Osteoblast (primary cell): ENCODE results near the gene FBXL4. TPM values are rescaled to one million over a fixed set of nuclear protein-coding genes. Genes with fewer than 3 reads are reported as not detected.
A peak's percentile ranks its signal among the peaks of the same experiment; 100 is the strongest.

ENCODE experiments used
- DNase-seq: peaks from one replicate; pipeline ENCODE4 v3.0.0; 2011; ENCODE audit warnings: low spot score, mixed read lengths; ENCODE audit not compliant: insufficient read length; ENCODE audit errors: missing footprints
- H2AFZ ChIP-seq: 2 replicates; pipeline ENCODE4 v1.6.0; 2011; ENCODE audit warnings: mild to moderate bottlenecking, low read length
- H3K27ac ChIP-seq: 2 replicates; pipeline ENCODE4 v1.5.1; 2011; ENCODE audit warnings: mild to moderate bottlenecking, low read depth, low read length, moderate library complexity
- H3K27me3 ChIP-seq: 2 replicates; pipeline ENCODE4 v1.6.0; 2012; ENCODE audit warnings: mild to moderate bottlenecking, control low read depth, inconsistent platforms, low read length, moderate library complexity; ENCODE audit not compliant: insufficient read depth
- H3K36me3 ChIP-seq: 2 replicates; pipeline ENCODE4 v1.5.1; 2011; ENCODE audit warnings: mild to moderate bottlenecking, low read length, control low read depth, moderate library complexity; ENCODE audit not compliant: insufficient read depth
- H3K4me1 ChIP-seq: 2 replicates; pipeline ENCODE4 v1.5.1; 2011; ENCODE audit warnings: mild to moderate bottlenecking, low read length, control low read depth, moderate library complexity; ENCODE audit not compliant: insufficient read depth
- H3K4me2 ChIP-seq: 2 replicates; pipeline ENCODE4 v1.6.0; 2011; ENCODE audit warnings: mild to moderate bottlenecking, low read length; ENCODE audit not compliant: insufficient read depth
- H3K4me3 ChIP-seq: fragments of 200-600 bp; sonication (generic); 3 replicates; pipeline ENCODE4 v1.5.1; 2012; ENCODE audit warnings: mild to moderate bottlenecking, low read length, inconsistent platforms; ENCODE audit not compliant: insufficient read depth
- H3K79me2 ChIP-seq: 2 replicates; pipeline ENCODE4 v1.6.0; 2012; ENCODE audit warnings: mild to moderate bottlenecking, low read length, control low read depth, inconsistent platforms; ENCODE audit not compliant: insufficient read depth
- H3K9me3 ChIP-seq: 2 replicates; pipeline ENCODE4 v1.5.1; 2011; ENCODE audit warnings: low read depth, low read length, control low read depth
- H4K20me1 ChIP-seq: 2 replicates; pipeline ENCODE4 v1.6.0; 2012; ENCODE audit warnings: mild to moderate bottlenecking, low read length, control low read depth; ENCODE audit not compliant: insufficient read depth
- total RNA-seq: library from RNA; depleted of rRNA; stranded (reverse); fragments of >200 nt; gene quantifications from 2 replicates; pipeline ENCODE4 v1.2.3, GENCODE V29; 2012
- TF ChIP-seq, protein P1 (sequence below): IDR thresholded peaks from 2 replicates; pipeline ENCODE4 v1.5.1; 2011; ENCODE audit warnings: mild to moderate bottlenecking, low read depth, low read length, moderate library complexity; ENCODE audit errors: extremely low read depth

The FBXL4 gene
- total RNA-seq, 1 donor = 18.8 TPM

GRCh38 chr6:98946879-98947410 lies 801 bp downstream of the FBXL4 start:
- H3K27me3 ChIP-seq = no peaks in the 10 kb centered on the region
- H3K4me1 ChIP-seq = peaks cover 16% of the 10 kb centered on the region
- H3K27ac ChIP-seq = peak overlapping the region; percentile 84
- H3K4me2 ChIP-seq = peak overlapping the region; percentile 99
- peak overlapping the region; percentile 88 for H3K4me3 ChIP-seq
- H4K20me1 ChIP-seq = peaks cover 9% of the 10 kb centered on the region
- H2AFZ ChIP-seq = peak overlapping the region; percentile 95
- no peaks in the 10 kb centered on the region for H3K36me3 ChIP-seq
- no peaks in the 10 kb centered on the region for H3K9me3 ChIP-seq
- DNase-seq = peak; percentile 48
- TF ChIP-seq, protein P1, sequence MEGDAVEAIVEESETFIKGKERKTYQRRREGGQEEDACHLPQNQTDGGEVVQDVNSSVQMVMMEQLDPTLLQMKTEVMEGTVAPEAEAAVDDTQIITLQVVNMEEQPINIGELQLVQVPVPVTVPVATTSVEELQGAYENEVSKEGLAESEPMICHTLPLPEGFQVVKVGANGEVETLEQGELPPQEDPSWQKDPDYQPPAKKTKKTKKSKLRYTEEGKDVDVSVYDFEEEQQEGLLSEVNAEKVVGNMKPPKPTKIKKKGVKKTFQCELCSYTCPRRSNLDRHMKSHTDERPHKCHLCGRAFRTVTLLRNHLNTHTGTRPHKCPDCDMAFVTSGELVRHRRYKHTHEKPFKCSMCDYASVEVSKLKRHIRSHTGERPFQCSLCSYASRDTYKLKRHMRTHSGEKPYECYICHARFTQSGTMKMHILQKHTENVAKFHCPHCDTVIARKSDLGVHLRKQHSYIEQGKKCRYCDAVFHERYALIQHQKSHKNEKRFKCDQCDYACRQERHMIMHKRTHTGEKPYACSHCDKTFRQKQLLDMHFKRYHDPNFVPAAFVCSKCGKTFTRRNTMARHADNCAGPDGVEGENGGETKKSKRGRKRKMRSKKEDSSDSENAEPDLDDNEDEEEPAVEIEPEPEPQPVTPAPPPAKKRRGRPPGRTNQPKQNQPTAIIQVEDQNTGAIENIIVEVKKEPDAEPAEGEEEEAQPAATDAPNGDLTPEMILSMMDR = no peak
- H3K79me2 ChIP-seq = peaks cover 51% of the 10 kb centered on the region

GRCh38 chr6:98946266-98946878 lies 1.4 kb downstream of the FBXL4 start:
- DNase-seq = no peak
- Histone ChIP-seq H2AFZ (peak overlapping the region; percentile 95), H3K9me3 (no peaks in the 10 kb centered on the region), H3K27me3 (no peaks in the 10 kb centered on the region), H3K79me2 (peaks cover 54% of the 10 kb centered on the region), H3K27ac (no peak overlapping the region), H4K20me1 (peaks cover 9% of the 10 kb centered on the region), H3K36me3 (no peaks in the 10 kb centered on the region), H3K4me3 (peak overlapping the region; percentile 88), H3K4me2 (peak overlapping the region; percentile 99), H3K4me1 (peaks cover 16% of the 10 kb centered on the region)
- TF ChIP-seq, protein P1 = no peak

DNA sequence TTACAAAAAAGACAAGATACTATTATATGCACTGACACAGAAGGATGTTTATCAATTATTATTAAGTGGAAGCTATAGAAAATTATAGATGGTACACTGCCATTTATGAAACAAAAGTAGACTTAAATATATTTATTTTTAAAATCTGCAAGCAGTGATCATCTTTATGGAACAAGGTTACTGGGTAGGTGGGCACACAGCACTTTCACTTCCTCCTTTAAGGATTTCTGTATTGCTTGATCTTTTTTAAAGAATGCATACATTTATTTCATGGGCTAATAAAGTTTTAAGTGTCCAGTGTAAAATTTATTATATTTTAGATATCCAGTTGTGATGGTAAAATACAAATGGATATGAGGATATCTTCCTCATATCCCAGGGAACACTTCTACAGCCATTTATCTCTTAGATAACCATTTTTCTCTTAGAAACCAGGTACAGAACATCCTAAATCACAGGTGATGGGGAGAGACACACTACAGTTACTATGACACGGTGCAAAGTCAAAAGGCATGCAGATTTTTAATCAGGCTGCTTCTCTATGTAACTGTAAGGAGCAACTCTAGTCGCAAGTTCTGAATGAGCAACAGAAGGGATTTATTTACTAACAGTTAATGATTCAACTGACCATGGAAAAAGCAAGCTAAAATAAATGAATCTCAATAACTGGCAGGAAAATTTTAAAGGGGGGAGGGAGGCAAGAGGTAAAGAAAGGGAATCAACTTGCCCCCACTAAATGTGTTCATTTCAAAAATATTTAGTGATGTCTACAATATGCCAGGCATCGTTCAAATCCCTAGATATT lies 2.2 kb downstream of the FBXL4 start:
- TF ChIP-seq, protein P1 = no peak
- H3K36me3 ChIP-seq = no peaks in the 10 kb centered on the region
- H4K20me1 ChIP-seq = peaks cover 9% of the 10 kb centered on the region
- no peak overlapping the region for H3K4me3 ChIP-seq
- H3K9me3 ChIP-seq = no peaks in the 10 kb centered on the region
- H2AFZ ChIP-seq = no peak overlapping the region
- no peak for DNase-seq
- peaks cover 16% of the 10 kb centered on the region for H3K4me1 ChIP-seq
- peaks cover 62% of the 10 kb centered on the region for H3K79me2 ChIP-seq
- no peaks in the 10 kb centered on the region for H3K27me3 ChIP-seq
- H3K27ac ChIP-seq = no peak overlapping the region
- no peak overlapping the region for H3K4me2 ChIP-seq

- DNase-seq = peak; percentile 71
- no peaks in the 10 kb centered on the region for H3K27me3 ChIP-seq
- peaks cover 9% of the 10 kb centered on the region for H4K20me1 ChIP-seq
- H3K4me1 ChIP-seq = peaks cover 16% of the 10 kb centered on the region
- peaks cover 68% of the 10 kb centered on the region for H3K79me2 ChIP-seq
- H3K27ac ChIP-seq = no peak overlapping the region
- no peaks in the 10 kb centered on the region for H3K9me3 ChIP-seq
- TF ChIP-seq, protein P1 = no peak
- H3K36me3 ChIP-seq = no peaks in the 10 kb centered on the region
- no peak overlapping the region for H3K4me3 ChIP-seq
- no peak overlapping the region for H2AFZ ChIP-seq
- H3K4me2 ChIP-seq = no peak overlapping the region
Observed at GRCh38 chr6:98944598-98945081, 3.1 kb downstream of the FBXL4 start.
